A549 (cell line): ENCODE results near the gene SLC6A20. TPM values are rescaled to one million over a fixed set of nuclear protein-coding genes. Genes with fewer than 3 reads are reported as not detected.

Experiments used
- ATAC-seq, 2 experiments: fragments of 200-7000 bp in 1 of 2; fragments of >200 bp in 1 of 2; cut with Nextera tagmentation in 1 of 2; cut with Tn5 transposase in 1 of 2; 3 replicates each; pipeline versions ENCODE4 v1.8.0 to v1.9.1; 2018 to 2020; ENCODE audit warnings: mild to moderate bottlenecking in 1 of 2, moderate library complexity in 1 of 2
- CTCF ChIA-PET: fragments of 300-600 bp; sonication (Branson Sonifier 250); formaldehyde crosslinking; extraction: SDS; loops from one replicate; lab custom pipeline; 2021; ENCODE audit warnings: antibody characterized with exemption, inconsistent platforms; lab: Yijun Ruan, JAX
- POLR2A ChIA-PET: fragments of 350-600 bp; formaldehyde crosslinking; extraction: SDS; loops from one replicate; lab custom pipeline; 2021; ENCODE audit warnings: antibody characterized with exemption, inconsistent platforms; lab: Yijun Ruan, JAX
- DNase-seq, 2 experiments: peaks; one replicate each; pipeline versions ENCODE4 v3.0.0 to v3.0.0-alpha.2; 2011 to 2016; ENCODE audit warnings: low read depth in 1 of 2, low spot score in 1 of 2
- FAIRE-seq: peaks from 2 replicates; lab custom pipeline; 2011; peaks lifted over from hg19 to GRCh38; lab: Jason Lieb, UNC
- H3K27ac ChIP-seq, 2 experiments: fragments of >200 bp; sonication (Bioruptor Twin); formaldehyde crosslinking; 3 replicates each; pipeline ENCODE4 v1.5.1; 2016 to 2017
- H3K4me1 ChIP-seq: fragments of >200 bp; sonication (Bioruptor Twin); formaldehyde crosslinking; 3 replicates; pipeline ENCODE4 v1.6.1; 2016
- H3K4me2 ChIP-seq: fragments of >200 bp; sonication (Bioruptor Twin); formaldehyde crosslinking; 3 replicates; pipeline ENCODE4 v1.6.1; 2016
- H3K4me3 ChIP-seq: fragments of >200 bp; sonication (Bioruptor Twin); formaldehyde crosslinking; 3 replicates; pipeline ENCODE4 v1.5.1; 2016
- H3K9me3 ChIP-seq: fragments of >200 bp; sonication (Bioruptor Twin); formaldehyde crosslinking; 3 replicates; pipeline ENCODE4 v1.6.1; 2016
- ATOH8 ChIP-seq: fragments of 250-450 bp; sonication (Bioruptor Pico); IDR thresholded peaks from 2 replicates; pipeline ENCODE4 v1.5.0; 2020; ENCODE audit warnings: low read depth, mild to moderate bottlenecking, moderate library complexity
- CBX8 ChIP-seq: fragments of 200-600 bp; sonication (generic); IDR thresholded peaks from 2 replicates; pipeline ENCODE4 v1.6.1; 2016
- CHD4 ChIP-seq: fragments of 200-600 bp; sonication (generic); IDR thresholded peaks from 2 replicates; pipeline ENCODE4 v1.6.1; 2016; ENCODE audit warnings: antibody characterized with exemption, mild to moderate bottlenecking, borderline replicate concordance
- E2F6 ChIP-seq: IDR thresholded peaks from 2 replicates; pipeline ENCODE4 v1.6.1; 2012; ENCODE audit warnings: low read depth, borderline replicate concordance
- EHMT2 ChIP-seq: fragments of 200-600 bp; sonication (generic); IDR thresholded peaks from 2 replicates; pipeline ENCODE4 v1.6.1; 2016; ENCODE audit warnings: antibody characterized with exemption, low read depth, mild to moderate bottlenecking, moderate library complexity
- EP300 ChIP-seq, 2 experiments: fragments of >200 bp; sonication (Bioruptor Twin); formaldehyde crosslinking; IDR thresholded peaks; 2 replicates in 1 of 2; 3 replicates in 1 of 2; pipeline ENCODE4 v1.6.1; 2016 to 2017
- FOSL2 ChIP-seq, 2 experiments: fragments of 450-650 bp in 1 of 2; fragments of >200 bp in 1 of 2; sonication (Bioruptor Twin) in 1 of 2; formaldehyde crosslinking; IDR thresholded peaks; 2 replicates each; pipeline versions ENCODE4 v1.5.0 to v1.6.1; 2016 to 2020; ENCODE audit warnings: mild to moderate bottlenecking in 1 of 2, moderate library complexity in 1 of 2
- FOXS1 ChIP-seq: fragments of 250-450 bp; sonication (Bioruptor Pico); IDR thresholded peaks from 2 replicates; pipeline ENCODE4 v1.5.0; 2020; ENCODE audit warnings: mild to moderate bottlenecking, moderate library complexity
- GATA3 ChIP-seq: IDR thresholded peaks from 2 replicates; pipeline ENCODE4 v1.6.1; 2012; ENCODE audit warnings: borderline replicate concordance
- HEYL ChIP-seq: fragments of 250-450 bp; sonication (Bioruptor Pico); IDR thresholded peaks from 2 replicates; pipeline ENCODE4 v1.8.0; 2021; ENCODE audit warnings: mild to moderate bottlenecking, moderate library complexity
- HMGXB4 ChIP-seq: fragments of 250-450 bp; sonication (Bioruptor Pico); IDR thresholded peaks from 2 replicates; pipeline ENCODE4 v1.5.0; 2021; ENCODE audit warnings: mild to moderate bottlenecking, moderate library complexity, borderline replicate concordance
- HOXB5 ChIP-seq: fragments of 250-450 bp; sonication (Bioruptor Pico); IDR thresholded peaks from 2 replicates; pipeline ENCODE4 v1.5.0; 2020; ENCODE audit warnings: mild to moderate bottlenecking, moderate library complexity
- JUN ChIP-seq, 2 experiments: fragments of >200 bp; sonication (Bioruptor Twin); formaldehyde crosslinking; IDR thresholded peaks; 2 replicates in 1 of 2; 3 replicates in 1 of 2; pipeline ENCODE4 v1.6.1; 2016 to 2017
- NFE2L2 ChIP-seq: fragments of 150-350 bp; conservative IDR thresholded peaks from 2 replicates; pipeline ENCODE4 v1.6.1; 2014; ENCODE audit warnings: low read length
- PHF8 ChIP-seq: fragments of 200-600 bp; sonication (generic); IDR thresholded peaks from 2 replicates; pipeline ENCODE4 v1.6.1; 2016; ENCODE audit warnings: low read depth, mild to moderate bottlenecking, antibody characterized with exemption, moderate library complexity, borderline replicate concordance
- RFX5 ChIP-seq: fragments of 450-650 bp; IDR thresholded peaks from 2 replicates; pipeline ENCODE4 v1.7.1; 2014; ENCODE audit warnings: antibody characterized with exemption, mild to moderate bottlenecking, moderate library complexity
- SMC3 ChIP-seq: fragments of >200 bp; sonication (Bioruptor Twin); formaldehyde crosslinking; IDR thresholded peaks from 3 replicates; pipeline ENCODE4 v1.6.1; 2018; ENCODE audit warnings: inconsistent platforms
- SREBF2 ChIP-seq: fragments of 450-650 bp; IDR thresholded peaks from 2 replicates; pipeline ENCODE4 v1.6.1; 2014; ENCODE audit warnings: mild to moderate bottlenecking, moderate library complexity
- ZFP36 ChIP-seq: fragments of 450-650 bp; IDR thresholded peaks from 2 replicates; pipeline ENCODE4 v1.6.1; 2014; ENCODE audit warnings: borderline replicate concordance; ENCODE audit not compliant: partially characterized antibody
- WGBS: methylation state at CpG from one replicate; pipeline ENCODE4 v1.1.6; 2017; ENCODE audit errors: missing lambda C conversion rate; 5-methylcytosine and 5-hydroxymethylcytosine counted together
- polyA plus RNA-seq, 4 experiments: library from polyadenylated mRNA; depleted of rRNA in 3 of 4; stranded (reverse); fragments of >200 nt; fragmentation: RNase III in 1 of 4; extraction: RNeasy Plus Mini Kit Qiagen cat#74134 plus additional on column Dnase treatment in 1 of 4; gene quantifications; 2 replicates in 3 of 4; 3 replicates in 1 of 4; pipeline ENCODE4 v1.2.3, GENCODE V29; 2011 to 2017

The SLC6A20 gene
- polyA plus RNA-seq, 2 of the 4 experiments (the other 2 are of a cell fraction), result not detected

DNA sequence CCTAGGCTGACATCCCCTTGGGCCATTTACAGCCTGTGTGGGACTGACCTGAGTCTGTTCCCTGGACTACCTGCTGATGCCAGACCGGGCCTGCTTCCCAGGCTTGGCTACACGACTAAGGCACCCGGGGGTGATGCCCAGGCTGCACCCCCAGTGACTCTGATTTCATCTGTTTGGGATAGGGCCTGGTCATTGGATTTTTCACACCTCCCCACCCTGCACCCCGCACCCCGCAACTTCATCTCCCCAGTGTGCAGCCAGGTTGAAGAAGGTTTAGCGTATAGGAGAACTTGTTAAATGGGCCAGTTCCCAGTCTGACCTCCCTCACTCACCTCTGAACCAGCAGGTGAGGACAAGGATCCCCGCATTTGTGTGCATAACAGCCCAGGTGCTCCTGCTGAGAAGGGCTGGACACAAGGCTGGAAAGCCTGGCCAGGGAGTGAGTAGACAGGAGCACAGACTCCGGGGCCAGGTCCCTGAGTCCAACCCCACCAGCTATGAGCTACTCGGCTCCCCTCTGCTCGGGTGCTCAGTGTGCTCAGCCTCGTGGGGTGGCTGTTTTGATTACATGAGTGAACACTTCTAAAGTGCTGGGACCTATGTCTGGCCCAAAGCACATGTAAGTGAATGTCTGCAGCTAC lies 18.5 kb downstream of the SLC6A20 start (continued):
- TF ChIP-seq HMGXB4 (CRISPR knock-in tag) (no peak), CHD4 (no peak), PHF8 (no peak), ATOH8 (CRISPR knock-in tag) (no peak), EP300 (IDR thresholded peaks at IDR 0.05) (no peak)

DNA sequence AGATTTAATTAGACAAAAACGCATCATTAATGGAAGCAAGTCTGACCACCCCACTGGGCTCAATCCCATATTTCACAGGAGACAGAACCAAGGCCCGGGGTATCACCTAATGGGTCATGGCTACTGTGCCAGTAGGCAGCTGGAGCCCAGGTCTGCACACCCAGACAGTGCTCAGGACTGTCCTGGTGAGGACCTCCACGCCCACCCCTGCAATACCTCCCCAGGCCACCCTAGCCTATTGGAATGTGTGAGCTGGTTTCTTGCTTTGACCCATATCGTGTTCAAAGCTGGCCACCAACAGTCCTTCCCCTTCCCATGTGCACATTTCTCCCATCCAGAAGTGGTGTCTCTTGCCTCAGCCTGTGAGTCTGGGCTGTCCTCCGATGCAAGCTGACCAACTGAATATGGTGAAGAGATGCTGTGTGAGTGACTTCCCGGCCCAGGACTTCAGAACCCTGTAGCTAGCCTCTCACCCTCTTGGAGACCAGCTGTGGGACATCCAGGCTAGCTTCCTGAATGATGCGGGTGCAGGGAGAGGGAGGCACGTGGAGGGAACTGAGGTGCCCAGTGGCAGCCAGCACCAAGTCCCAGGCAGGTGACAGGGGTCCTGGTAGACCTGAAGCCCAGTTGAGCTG lies 19.1 kb downstream of the SLC6A20 start:
- ChIA-PET CTCF (interaction anchor here (1.2 to 3.2 kb wide), 2 partner anchors 12 to 16 kb away, joined by 3 to 9 read pairs; no protein-coding TSS in a partner anchor), POLR2A (no interaction called here)
- FAIRE-seq (no peak), ATAC-seq (no peak), DNase-seq (no peak)
- H3K4me3 ChIP-seq, result no peak overlapping the region
- H3K9me3 ChIP-seq, result no peaks in the 10 kb centered on the region
- 38% methylated on average over 8 of the region's 8 CpGs for WGBS
- TF ChIP-seq HOXB5 (CRISPR knock-in tag) (no peak), SMC3 (no peak), FOXS1 (CRISPR knock-in tag) (no peak), SREBF2 (no peak), EHMT2 (no peak), GATA3 (no peak), HEYL (CRISPR knock-in tag) (no peak), JUN (IDR thresholded peaks at IDR 0.05) (no peak), FOSL2 (IDR thresholded peaks at IDR 0.05) (no peak), FOSL2 (CRISPR knock-in tag; IDR thresholded peaks at IDR 0.05) (no peak), RFX5 (no peak)
- no peaks in the 10 kb centered on the region for H3K4me1 ChIP-seq
- no peak overlapping the region for H3K4me2 ChIP-seq
- no peak overlapping the region for H3K27ac ChIP-seq

DNA sequence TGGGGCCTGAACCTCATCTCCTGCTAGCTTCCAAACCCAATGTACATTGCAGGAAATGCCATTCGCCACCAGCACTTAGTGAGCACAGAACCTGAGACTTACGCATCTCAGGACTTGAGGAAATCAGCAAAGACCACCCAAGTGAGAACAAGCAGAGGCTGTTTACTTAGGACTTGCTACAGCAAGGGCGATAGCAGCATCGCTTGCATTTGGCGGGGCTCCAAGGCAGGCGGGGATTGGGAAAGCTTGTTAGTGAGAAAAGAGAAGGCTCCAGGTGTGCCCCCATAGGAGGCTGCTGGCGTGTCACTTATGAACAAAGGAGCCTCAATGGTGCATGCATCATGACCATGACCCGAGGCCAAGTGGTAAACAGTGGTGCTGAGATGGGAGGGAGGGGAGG lies 19.7 kb downstream of the SLC6A20 start:
- no peak overlapping the region for H3K4me3 ChIP-seq
- no peaks in the 10 kb centered on the region for H3K9me3 ChIP-seq
- POLR2A ChIA-PET, result no interaction called here
- TF ChIP-seq CBX8 (no peak), HEYL (CRISPR knock-in tag) (no peak), NFE2L2 (no peak), ZFP36 (no peak), HOXB5 (CRISPR knock-in tag) (no peak), E2F6 (no peak)
- TF ChIP-seq, all 56 proteins: peak for 0
- no peak overlapping the region for H3K27ac ChIP-seq
- FAIRE-seq (no peak), ATAC-seq (no peak), DNase-seq (no peak)
- no peaks in the 10 kb centered on the region for H3K4me1 ChIP-seq
- CTCF ChIA-PET, result interaction anchor here (1.2 to 3.2 kb wide), 2 partner anchors 11 to 16 kb away, joined by 3 to 9 read pairs; no protein-coding TSS in a partner anchor
- no peak overlapping the region for H3K4me2 ChIP-seq
- WGBS, result 64% methylated on average over 7 of the region's 8 CpGs
